SIG-M5 (cell line): Measurements from ENCODE around the gene MT1B.
"Not testable (repeated sequence)": the region's sequence is repeated elsewhere in the genome, so short reads cannot be mapped to it uniquely, and the experiment has no call there.

Experiments
- DNase-seq: peaks from one replicate; lab custom pipeline; 2025; lab: John Stamatoyannopoulos, UW

Gene MT1B

DNA sequence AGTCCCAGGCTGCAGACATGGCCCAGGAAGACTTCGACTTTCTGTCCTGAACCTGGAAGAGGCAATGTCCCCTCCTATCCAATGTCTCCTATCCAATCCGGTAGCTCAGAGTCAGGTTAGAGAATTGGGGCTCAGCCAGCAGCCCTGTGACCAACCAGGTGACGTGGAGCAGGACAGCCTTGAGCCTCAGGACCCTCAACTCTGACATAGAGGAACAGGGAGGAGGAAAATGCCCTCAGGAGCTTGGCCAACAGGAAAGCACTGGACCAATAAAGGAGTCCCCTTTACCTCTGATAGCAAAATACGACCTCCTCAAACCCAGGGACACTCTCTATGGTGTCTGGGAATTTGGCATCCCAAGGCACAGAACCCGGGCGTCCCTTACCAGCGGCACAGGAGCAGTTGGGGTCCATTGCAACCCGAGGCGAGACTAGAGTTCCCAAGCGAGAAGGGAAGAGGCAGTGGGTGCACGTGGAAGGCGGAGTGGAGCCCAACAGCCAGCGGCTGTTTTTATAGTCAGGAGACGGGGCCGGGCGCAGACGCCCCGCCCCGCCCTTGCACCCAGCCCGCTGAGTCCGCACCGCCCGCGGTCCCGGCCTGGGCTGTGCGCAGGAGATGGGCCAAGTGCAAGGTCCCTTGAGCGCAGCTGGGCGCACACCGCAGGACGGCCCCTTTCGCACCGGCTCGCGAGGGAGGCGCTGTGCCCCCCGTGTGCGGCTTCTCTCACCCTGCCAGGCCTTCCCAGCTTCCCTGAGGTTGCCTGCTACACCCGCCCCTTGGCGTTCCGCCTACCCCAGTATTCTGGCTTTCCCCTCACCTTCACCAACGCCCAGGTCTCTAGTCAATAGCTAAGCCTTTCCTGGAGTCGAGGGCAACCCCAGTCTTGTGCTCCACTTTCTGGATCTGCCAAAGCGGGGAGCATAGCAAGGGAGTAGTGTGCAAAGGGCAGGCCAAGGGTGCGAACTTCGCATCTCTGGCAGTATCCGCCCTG is 16.2 kb downstream of the MT1B start, which contains the start of gene MT1G:
TSS of gene MT1G (minus strand) at position 485 of the 991 bp plus-strand sequence. CDS start at position 413, 72 bp downstream.
- DNase-seq = no peak

DNA sequence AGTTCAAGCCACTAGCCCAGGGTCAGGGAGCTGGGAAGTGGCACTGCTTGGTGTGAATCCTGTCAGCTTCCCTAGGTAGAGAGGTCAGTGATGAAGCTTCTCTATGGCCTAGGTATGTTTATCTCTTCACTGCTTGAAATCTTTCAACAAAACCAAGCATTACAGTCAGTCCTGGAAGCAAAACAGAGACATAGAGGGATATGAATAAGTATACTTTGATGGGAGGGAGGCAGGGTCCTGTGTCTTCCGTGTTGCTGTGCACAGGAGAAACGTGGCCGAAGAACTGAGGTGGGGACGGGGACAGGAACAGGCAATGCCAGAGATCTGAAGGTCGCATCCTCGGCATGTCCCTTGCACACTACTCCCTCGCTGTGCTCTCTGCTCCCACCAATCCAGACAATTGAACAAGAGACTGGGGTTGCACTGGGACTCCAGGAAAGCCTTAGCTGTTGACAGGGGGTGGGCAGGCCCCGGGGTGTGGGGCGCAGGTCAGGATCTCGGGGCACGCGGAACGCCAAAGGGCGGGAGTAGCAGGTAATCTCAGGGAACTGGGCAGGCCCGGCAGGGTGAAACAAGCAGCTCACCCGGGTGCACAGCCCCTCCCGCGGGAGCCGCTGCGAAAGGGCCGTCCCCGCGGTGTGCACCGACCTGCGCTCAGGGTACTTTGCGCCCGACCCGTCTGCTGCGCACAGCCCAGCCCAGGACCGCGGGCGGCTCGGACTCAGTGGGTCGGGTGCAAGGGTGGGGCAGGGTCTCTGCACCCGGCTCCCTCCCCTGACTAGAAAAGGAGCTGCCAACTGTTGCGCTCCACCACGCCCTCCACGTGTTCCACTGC is 17.5 kb downstream of the MT1B start, which contains the start of gene MT1H:
TSS of gene MT1H (plus strand) at position 810 of the 835 bp plus-strand sequence. CDS start 71 bp downstream, outside the sequence.
- no peak for DNase-seq

DNA sequence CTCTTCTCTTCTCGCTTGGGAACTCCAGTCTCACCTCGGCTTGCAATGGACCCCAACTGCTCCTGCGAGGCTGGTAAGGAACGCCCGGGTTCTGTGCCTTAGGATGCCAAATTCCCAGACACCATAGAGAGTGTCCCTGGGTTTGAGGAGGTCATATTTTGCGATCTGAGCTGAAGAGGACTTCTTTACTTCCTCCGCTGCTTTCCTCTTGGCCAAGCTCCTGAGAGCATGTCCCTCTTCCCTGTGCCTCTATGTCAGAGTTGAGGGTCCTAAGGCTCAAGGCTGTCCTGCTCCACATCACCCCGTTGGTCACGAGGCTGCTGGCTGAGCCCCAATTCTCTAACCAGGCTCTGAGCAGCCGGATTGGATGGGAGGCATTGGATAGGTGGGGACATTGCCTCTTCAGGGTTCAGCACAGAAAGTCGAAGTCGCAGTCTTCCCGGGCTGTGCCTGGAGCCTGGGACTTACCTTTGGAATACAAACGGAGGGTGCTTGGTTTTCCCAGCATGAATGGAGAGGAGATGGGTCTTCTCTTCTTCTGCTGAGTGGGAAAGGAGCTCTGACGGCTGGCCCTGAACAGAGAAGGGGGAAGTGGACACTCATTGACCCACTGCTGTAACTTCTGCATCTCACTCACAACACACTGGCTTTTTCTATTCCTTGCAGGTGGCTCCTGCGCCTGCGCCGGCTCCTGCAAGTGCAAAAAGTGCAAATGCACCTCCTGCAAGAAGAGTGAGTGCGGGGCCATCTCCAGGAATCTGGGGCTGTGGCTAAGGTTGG is 18.3 kb downstream of the MT1B start:
- no peak for DNase-seq

DNA sequence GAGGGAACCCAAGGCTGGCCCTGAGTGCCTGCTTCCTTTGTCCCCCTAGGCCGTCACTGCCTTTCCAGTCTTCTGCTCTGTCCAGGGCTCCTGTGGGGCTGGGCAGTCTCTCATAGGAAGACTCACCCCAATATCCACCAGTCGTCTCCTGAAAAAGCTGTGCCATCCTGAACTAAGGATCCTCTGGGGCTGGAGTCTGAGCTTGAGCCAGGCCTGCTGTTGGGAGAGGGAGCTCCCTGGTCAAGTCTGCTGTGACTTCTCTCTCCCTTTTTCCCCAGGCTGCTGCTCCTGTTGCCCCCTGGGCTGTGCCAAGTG is 18.9 kb downstream of the MT1B start:
- no peak for DNase-seq

DNA sequence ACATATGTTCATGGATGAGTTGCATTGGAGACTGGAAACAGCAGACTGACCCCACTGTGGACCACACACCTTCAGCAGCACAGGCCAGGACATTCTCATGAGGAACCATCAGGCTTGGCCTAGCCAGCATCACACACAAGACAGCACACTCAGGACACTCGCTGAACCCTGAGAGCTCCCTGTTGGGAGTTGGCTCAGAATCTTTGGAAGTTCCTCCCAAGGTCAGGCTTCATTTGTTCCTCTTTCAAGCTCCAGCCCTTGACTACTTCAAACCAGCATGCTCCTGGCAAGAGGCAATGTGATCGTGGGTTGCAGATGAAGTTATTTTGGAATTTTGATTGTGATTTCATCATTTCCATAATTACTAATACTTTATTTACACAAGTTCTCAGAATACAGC is 20.0 kb downstream of the MT1B start:
- not testable (repeated sequence) for DNase-seq

DNA sequence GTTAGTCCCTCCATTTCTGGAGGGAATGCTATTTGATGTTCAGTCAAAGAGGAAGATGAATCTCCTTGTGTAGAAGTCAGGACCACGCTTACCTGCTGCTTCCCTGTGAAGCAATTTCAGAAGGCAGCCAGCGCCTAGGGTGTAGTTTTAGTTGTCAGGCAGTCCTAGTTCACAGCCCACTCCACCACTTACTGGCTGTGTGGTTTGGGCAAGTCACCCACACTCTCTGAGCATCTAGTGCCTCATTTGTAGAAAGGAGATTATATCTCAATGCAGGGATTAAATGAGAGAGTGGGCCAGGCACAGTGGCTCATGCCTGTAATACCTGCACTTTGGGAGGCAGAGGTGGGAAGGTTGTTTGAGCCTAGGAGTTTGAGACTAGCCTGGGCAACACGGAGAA is 20.5 kb downstream of the MT1B start:
- DNase-seq = not testable (repeated sequence)

DNA sequence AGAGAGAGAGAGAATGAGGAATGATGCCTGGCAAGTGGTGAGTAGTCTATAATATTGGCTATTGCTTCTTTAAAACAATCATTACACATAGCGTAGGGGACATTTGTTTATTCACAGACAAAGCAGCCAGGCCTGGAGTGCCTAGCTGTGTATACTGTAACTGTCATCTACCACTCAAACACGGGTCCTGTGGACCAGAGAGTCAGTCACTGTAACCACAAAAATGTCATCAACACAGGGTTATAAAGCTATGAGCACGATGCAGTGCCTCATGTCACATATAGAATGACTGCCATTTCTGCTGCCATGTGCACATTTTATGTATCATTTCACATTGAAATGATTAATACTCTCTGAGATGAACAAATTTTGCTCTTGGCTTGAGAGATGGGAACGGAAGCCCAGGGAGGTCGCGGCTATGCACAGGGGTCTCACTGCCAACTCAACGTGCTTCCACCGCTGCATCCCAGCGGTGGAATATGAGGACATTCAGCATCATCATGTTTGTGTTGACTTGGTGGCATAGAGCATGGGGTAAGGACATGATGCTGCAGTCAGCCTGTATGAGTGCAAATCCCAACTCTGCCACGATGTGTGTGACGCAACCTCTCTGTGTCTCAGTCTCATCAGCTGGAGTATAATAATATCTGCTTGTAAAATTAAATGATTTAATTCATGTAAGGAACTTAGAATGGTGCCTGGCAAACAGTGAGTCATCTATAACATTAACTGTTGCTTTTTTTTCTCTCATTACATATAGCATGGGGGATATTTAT is 21.3 kb downstream of the MT1B start:
- DNase-seq = no peak

DNA sequence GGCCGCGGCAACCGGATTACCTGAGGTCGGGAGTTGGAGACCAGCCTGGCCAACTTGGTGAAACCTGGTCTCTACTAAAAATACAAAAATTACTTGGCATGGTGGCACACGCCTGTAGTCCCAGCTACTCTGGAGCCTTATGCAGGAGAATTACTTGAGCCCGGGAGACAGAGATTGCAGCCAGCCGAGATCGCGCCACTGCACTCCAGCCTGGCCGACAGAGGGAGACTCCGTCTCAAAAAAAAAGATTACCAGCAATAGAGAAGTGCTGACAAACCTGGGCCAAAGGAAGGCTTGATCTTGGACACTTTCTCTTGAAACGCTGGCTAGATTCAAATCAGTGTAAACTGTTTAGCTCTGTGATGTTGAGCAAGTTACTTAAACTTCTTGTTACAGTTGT is 22.2 kb downstream of the MT1B start:
- no peak for DNase-seq

DNA sequence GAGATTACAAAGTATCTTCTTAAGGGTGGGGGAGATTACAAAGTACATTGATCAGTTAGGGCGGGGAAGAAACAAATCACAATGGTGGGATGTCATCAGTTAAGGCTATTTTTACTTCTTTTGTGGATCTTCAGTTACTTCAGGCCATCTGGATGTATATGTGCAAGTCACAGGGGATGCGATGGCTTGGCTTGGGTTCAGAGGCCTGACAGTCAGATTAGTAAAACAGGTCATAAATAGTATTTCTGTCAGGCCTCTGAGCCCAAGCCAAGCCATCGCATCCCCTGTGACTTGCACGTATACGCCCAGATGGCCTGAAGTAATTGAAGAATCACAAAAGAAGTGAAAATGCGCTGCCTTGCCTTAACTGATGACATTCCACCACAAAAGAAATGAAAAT is 22.9 kb downstream of the MT1B start:
- not testable (repeated sequence) for DNase-seq

DNA sequence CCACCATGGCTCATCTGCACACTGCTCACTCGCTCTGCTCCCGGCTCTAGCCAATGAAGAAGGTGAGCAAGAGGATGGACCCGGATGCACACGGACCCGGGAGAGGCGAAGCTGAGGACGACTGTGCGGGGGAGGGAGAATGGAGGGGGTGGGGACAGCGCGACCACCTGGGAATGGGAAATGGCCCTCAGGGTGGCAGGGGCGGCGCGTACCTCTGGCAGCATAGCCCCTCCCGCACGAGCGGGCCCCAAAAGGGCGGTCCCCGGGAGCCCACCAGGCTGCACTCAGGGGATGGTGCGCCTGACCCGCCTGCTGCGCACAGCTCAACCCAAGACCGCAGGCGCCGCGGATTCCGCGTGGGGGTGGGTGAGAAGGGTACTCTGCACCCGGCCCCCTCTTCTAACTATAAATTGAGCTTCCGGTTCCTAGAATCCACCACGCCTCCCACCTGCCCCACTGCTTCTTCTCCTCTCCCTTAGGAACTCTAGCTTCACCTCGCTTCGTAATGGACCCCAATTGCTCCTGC is 24.1 kb downstream of the MT1B start:
- DNase-seq = no peak

DNA sequence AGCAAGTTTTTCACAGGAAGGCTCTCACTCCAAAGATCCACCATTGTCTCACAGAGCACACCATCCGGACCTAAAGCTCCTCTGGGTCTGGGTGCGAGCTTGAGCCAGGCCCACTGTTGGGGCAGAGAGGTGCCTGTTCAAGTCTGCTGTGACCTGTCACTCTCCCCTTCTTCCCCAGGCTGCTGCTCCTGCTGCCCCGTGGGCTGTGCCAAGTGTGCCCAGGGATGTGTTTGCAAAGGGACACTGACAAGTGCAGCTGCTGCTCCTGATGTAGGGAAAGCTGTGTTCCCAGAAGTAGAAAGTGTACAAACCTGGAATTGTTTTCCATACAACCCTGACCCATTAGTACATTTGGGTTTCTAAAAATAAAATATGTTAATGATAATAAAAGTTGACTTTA is 25.8 kb downstream of the MT1B start:
- no peak for DNase-seq

DNA sequence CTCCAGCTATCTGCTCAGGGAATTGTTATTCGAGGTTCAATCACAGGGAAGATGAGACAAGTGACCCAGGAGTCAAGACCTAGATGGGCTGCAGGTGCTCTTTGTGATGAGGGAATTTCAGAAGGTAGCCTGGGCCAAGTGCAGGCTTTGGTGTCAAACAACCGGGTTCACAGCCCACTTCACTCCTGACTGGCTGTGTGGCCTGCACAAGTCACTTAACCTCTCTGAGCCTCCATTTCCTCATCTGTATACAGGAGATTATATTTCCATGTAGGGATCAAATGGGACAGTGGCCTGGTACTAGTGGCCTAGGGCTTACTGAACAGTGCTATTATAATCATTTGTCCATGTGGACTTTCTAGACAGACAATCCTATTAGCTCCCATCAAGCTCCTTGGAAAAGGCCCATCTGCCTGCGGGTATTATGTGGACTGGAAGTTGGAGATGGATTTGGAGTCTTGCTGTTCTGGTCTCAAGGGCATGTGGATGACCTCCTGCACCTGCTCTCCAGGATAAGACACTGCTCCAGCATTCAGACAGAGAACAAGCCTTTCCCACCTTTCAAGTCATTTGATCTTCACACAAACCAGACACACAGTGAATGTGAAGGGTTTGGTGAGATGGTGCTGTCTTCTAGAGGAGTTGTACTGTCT is 27.5 kb downstream of the MT1B start:
- no peak for DNase-seq

DNA sequence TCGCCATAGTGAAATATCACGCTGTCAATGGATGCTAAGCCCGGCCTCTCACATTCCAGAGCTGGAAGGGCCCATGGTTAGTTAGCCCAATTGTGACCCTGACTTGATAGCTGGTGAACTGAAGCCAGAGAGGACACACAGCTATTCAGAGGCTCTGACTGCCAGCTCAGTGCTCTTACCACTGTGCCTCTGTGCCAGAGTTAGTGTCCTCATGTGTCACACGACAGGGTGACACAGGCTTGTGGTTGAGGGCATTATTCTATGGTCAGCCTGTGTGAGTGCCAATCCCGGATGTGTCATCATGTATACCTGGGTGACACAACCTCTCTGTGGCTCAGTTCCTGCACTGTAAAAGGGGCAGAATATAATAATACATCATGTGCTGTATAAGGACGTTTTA is 28.1 kb downstream of the MT1B start:
- DNase-seq = no peak

DNA sequence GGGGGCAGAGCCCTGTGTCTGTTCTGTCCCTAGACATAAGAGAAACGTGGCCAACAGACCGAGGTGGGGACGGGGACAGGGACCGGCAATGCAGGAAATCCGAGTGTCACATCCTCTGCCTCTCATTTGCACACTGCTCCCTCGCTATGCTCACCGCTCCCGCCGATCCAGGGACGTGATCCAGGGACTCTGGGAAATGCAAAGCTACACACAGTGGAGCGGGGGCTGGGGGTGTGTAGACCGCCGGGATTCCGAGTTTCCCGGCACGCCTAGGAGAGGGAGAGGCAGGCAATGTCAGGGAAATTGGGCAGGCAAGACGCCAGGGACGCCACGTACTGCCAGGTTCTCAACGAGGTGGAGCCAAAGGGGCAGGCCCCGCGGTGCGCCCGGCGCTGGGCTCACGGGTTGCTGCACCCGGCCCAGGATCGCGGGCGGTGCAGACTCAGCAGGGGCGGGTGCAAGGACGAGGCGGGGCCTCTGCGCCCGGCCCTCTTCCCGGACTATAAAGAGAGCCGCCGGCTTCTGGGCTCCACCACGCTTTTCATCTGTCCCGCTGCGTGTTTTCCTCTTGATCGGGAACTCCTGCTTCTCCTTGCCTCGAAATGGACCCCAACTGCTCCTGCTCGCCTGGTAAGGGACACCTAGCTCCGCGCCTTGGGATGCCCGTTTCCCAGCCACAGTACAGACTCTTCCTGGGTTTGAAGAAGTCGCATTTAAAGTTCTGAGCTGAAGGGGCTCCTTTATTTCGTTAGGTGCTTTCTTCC is 30.4 kb downstream of the MT1B start, which contains the start of gene MT1X:
TSS of gene MT1X (plus strand) at position 532 of the 764 bp plus-strand sequence. CDS start at position 603, 71 bp downstream.
- DNase-seq = peak; percentile 32

DNA sequence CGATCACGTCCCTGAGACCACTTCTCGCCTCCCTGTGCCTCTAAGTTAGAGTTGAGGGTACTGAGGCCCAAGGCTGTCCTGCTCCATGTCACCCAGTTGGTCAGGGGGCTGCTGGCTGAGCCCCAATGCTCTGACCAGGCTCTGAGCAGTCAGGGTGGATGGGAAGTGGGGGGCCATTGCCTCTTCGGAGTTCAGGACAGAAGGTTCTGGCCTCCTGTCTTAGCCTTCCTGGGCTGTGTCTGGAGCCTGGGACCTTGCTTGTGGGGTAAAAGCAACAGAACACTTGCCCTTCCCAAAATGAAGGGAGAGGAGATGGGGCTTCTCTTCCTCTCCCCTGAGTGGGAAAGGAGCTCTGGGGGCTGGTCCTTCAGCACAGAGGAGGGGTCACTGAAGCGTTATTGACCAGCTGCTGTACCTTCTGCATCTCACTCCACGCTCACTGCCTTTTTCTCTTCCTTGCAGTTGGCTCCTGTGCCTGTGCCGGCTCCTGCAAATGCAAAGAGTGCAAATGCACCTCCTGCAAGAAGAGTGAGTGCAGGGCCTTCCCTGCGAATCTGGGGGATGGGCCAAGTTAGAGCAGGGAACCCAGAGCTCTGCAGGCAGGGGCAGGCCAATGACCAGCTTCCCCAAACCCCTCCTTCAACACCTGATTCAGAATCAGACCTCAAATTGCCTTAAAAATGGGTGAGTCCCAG is 31.2 kb downstream of the MT1B start:
- no peak for DNase-seq

DNA sequence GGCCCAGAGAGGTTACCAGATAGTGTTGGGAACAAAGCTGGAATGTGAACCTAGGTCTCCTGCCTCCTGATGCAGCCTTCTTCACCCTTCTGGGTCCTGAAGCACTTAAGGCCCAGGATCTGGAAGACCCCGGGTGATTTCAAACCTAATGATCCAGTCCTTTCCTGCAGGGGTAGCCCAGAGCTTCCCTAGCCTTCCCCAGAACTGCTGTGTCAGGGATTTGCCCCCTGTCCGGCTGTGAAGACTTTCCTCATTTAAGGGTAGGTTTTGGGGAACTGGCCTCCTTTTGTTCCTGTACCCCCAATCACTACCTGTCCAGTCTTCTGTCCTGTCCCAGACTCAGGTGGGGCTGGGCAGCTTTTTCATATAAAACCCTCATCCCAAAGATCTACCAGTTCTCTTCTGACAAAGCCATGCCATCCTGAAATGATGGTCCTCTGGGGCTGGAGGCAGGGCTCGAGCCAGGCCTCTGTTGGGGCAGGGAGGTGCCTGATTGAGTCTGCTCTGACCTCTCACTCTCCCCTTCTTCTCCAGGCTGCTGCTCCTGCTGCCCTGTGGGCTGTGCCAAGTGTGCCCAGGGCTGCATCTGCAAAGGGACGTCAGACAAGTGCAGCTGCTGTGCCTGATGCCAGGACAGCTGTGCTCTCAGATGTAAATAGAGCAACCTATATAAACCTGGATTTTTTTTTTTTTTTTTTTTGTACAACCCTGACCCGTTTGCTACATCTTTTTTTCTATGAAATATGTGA is 31.9 kb downstream of the MT1B start:
- DNase-seq = no peak

DNA sequence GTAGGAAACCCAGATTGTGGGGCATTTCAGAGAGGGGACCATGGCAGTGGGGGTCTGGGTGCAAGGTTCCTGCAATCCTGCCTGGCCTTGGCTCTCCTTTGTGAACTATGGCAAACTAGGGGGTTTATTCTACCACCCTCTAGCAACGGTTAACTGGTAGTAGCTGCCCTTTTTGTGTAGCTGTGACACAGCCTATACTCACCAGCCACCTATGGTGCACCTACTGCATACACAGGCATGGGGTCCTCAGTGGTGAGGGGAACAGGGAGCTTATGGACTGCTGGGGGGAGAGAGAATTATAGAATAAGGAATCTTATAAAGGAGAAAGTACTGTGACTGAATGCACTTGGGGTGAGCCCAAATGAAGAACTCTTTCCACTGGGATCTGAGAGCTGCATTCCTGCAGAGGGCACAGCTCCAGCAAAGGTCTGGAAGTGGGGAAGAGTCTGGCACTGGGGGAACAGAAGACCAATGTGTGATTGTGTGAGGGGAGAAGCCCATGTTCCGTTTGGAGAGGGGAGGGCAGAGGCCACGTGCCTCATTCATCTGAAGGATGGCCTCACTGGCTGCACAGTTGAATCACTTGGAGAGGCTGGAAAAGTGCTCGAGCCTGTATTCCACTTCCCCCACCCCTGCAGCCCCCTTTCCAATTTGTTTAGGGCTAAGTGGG is 32.7 kb downstream of the MT1B start:
- DNase-seq = no peak
